GM12878 (cell line): ENCODE results near the gene ROBO1. TPM values are rescaled to one million over a fixed set of nuclear protein-coding genes. Genes with fewer than 3 reads are reported as not detected.

Experiments used
- ATAC-seq: fragments of 200-7000 bp; cut with Tn5 transposase; 3 replicates; pipeline ENCODE4 v1.9.1; 2020; ENCODE audit warnings: mild to moderate bottlenecking, moderate library complexity
- BruUV-seq: library from RNA; stranded (reverse); fragments of 400-500 nt; replicated peaks from 2 replicates; lab custom pipeline; 2021; lab: Mats Ljungman, UMichigan
- CTCF ChIA-PET: fragments of 300-600 bp; sonication (Branson Sonifier 250); formaldehyde crosslinking; extraction: SDS; loops from one replicate; lab custom pipeline; 2021; ENCODE audit warnings: inconsistent platforms; lab: Yijun Ruan, JAX
- POLR2A ChIA-PET: fragments of 350-600 bp; formaldehyde crosslinking; extraction: SDS; loops from one replicate; lab custom pipeline; 2021; ENCODE audit warnings: inconsistent platforms; lab: Charles Lee
- RAD21 ChIA-PET: fragments of 300-600 bp; sonication (Branson Sonifier 250); formaldehyde crosslinking; loops from one replicate; lab custom pipeline; 2023; ENCODE audit warnings: antibody characterized with exemption; ENCODE audit not compliant: unreplicated experiment; lab: Charles Lee
- SMC1A ChIA-PET: fragments of 300-600 bp; sonication (Branson Sonifier 250); formaldehyde crosslinking; loops from one replicate; lab custom pipeline; 2023; ENCODE audit not compliant: unreplicated experiment, uncharacterized antibody; lab: Charles Lee
- DNase-seq: peaks from one replicate; pipeline ENCODE4 v3.0.0-alpha.2; 2011; ENCODE audit warnings: low read depth, low spot score
- FAIRE-seq: peaks from 3 replicates; lab custom pipeline; 2011; peaks lifted over from hg19 to GRCh38; lab: Jason Lieb, UNC
- H2AFZ ChIP-seq: 2 replicates; pipeline ENCODE4 v1.6.0; 2011; ENCODE audit warnings: low read depth, low read length, control low read depth; ENCODE audit not compliant: control insufficient read depth
- H3K27ac ChIP-seq: 2 replicates; pipeline ENCODE4 v1.5.1; 2011; ENCODE audit warnings: control low read depth; ENCODE audit not compliant: control insufficient read depth, insufficient read depth
- H3K27me3 ChIP-seq, 2 experiments: replicated peaks in 1 of 2; 2 replicates each; pipeline versions ENCODE4 v1.6.0 to v1.6.1; 2011; ENCODE audit warnings: low read length in 1 of 2; ENCODE audit not compliant: control insufficient read depth in 2 of 2, insufficient read depth in 2 of 2
- H3K36me3 ChIP-seq, 2 experiments: 2 replicates each; pipeline ENCODE4 v1.5.1; 2011; ENCODE audit warnings: low read length in 1 of 2; ENCODE audit not compliant: control insufficient read depth in 2 of 2, insufficient read depth in 2 of 2
- H3K4me1 ChIP-seq: 2 replicates; pipeline ENCODE4 v1.6.1; 2011; ENCODE audit warnings: mild to moderate bottlenecking, low read length, moderate library complexity, mixed read lengths; ENCODE audit not compliant: control insufficient read depth, insufficient read depth
- H3K4me2 ChIP-seq: 2 replicates; pipeline ENCODE4 v1.6.0; 2011; ENCODE audit warnings: control low read depth; ENCODE audit not compliant: control insufficient read depth, insufficient read depth
- H3K4me3 ChIP-seq: fragments of 200-600 bp; sonication (generic); 2 replicates; pipeline ENCODE4 v1.5.1; 2016
- H3K79me2 ChIP-seq: 2 replicates; pipeline ENCODE4 v1.6.0; 2011; ENCODE audit warnings: low read length; ENCODE audit not compliant: control insufficient read depth, insufficient read depth
- H3K9ac ChIP-seq: 2 replicates; pipeline ENCODE4 v1.8.0; 2011; ENCODE audit warnings: low read length, control low read depth, mixed read lengths; ENCODE audit not compliant: control insufficient read depth, insufficient read depth
- H3K9me3 ChIP-seq: replicated peaks from 3 replicates; pipeline ENCODE4 v1.5.1; 2011; ENCODE audit warnings: mild to moderate bottlenecking, low read length; ENCODE audit not compliant: control insufficient read depth, insufficient read depth
- H4K20me1 ChIP-seq: 2 replicates; pipeline ENCODE4 v1.6.0; 2011; ENCODE audit not compliant: control insufficient read depth, insufficient read depth
- ATF3 ChIP-seq: IDR thresholded peaks from 2 replicates; pipeline ENCODE4 v1.6.1; 2011; ENCODE audit warnings: low read depth, mild to moderate bottlenecking, low read length, moderate library complexity, borderline replicate concordance; ENCODE audit errors: extremely low read depth
- ATF7 ChIP-seq: fragments of 450-650 bp; IDR thresholded peaks from 2 replicates; pipeline ENCODE4 v1.6.1; 2016; ENCODE audit warnings: low read depth, mild to moderate bottlenecking
- CEBPB ChIP-seq, 2 experiments: fragments of 150-350 bp in 1 of 2; IDR thresholded peaks; 2 replicates each; pipeline ENCODE4 v1.6.1; 2012 to 2014; ENCODE audit warnings: low read depth in 2 of 2, low read length in 2 of 2, borderline replicate concordance in 1 of 2, inconsistent platforms in 1 of 2
- CTCF ChIP-seq, 3 experiments: IDR thresholded peaks in 2 of 3; conservative IDR thresholded peaks in 1 of 3; 2 replicates each; pipeline ENCODE4 v1.5.1; 2011; ENCODE audit warnings: low read depth in 3 of 3, low read length in 3 of 3, mild to moderate bottlenecking in 3 of 3, control low read depth in 2 of 3, moderate library complexity in 2 of 3, inconsistent platforms in 1 of 3, mixed read lengths in 1 of 3; ENCODE audit not compliant: control insufficient read depth in 2 of 3, insufficient read depth in 1 of 3; ENCODE audit errors: extremely low read depth in 1 of 3
- FOXK2 ChIP-seq: fragments of 450-650 bp; IDR thresholded peaks from 2 replicates; pipeline ENCODE4 v1.6.1; 2017; ENCODE audit warnings: mild to moderate bottlenecking, moderate library complexity
- GABPA ChIP-seq: IDR thresholded peaks from 2 replicates; pipeline ENCODE4 v1.6.1; 2014; ENCODE audit warnings: antibody characterized with exemption, low read depth, mild to moderate bottlenecking, inconsistent platforms
- IKZF2 ChIP-seq, 2 experiments: fragments of 450-650 bp; IDR thresholded peaks; 2 replicates each; pipeline ENCODE4 v1.6.1; 2017; ENCODE audit warnings: mild to moderate bottlenecking in 2 of 2, moderate library complexity in 2 of 2
- JUND ChIP-seq: IDR thresholded peaks from 2 replicates; pipeline ENCODE4 v1.6.1; 2012; ENCODE audit warnings: low read depth, mild to moderate bottlenecking, low read length, improper control_type of control experiment, moderate library complexity
- KLF5 ChIP-seq: fragments of 450-650 bp; IDR thresholded peaks from 2 replicates; pipeline ENCODE4 v1.6.1; 2014; ENCODE audit warnings: mild to moderate bottlenecking; ENCODE audit not compliant: partially characterized antibody
- MEF2A ChIP-seq: IDR thresholded peaks from 2 replicates; pipeline ENCODE4 v1.6.1; 2011; ENCODE audit warnings: low read depth, mild to moderate bottlenecking, low read length, moderate library complexity; ENCODE audit not compliant: insufficient read depth
- MYC ChIP-seq: IDR thresholded peaks from 2 replicates; pipeline ENCODE4 v1.6.1; 2011; ENCODE audit warnings: mild to moderate bottlenecking, low read length, moderate library complexity, inconsistent platforms; ENCODE audit not compliant: insufficient read depth, insufficient replicate concordance, insufficient read length, severe bottlenecking
- PKNOX1 ChIP-seq: fragments of 450-650 bp; IDR thresholded peaks from 2 replicates; pipeline ENCODE4 v1.6.1; 2016; ENCODE audit warnings: mild to moderate bottlenecking
- RAD51 ChIP-seq: fragments of 450-650 bp; IDR thresholded peaks from 2 replicates; pipeline ENCODE4 v1.6.1; 2016; ENCODE audit warnings: moderate library complexity, mild to moderate bottlenecking, inconsistent platforms
- RELA ChIP-seq: fragments of 450-650 bp; IDR thresholded peaks from 2 replicates; pipeline ENCODE4 v1.8.0; 2014; ENCODE audit warnings: borderline replicate concordance; ENCODE audit not compliant: partially characterized antibody
- SIN3A ChIP-seq: IDR thresholded peaks from 2 replicates; pipeline ENCODE4 v1.6.1; 2012; ENCODE audit warnings: low read depth, low read length, improper control_type of control experiment
- ZNF217 ChIP-seq: fragments of 450-650 bp; IDR thresholded peaks from 2 replicates; pipeline ENCODE4 v1.6.1; 2017; ENCODE audit warnings: antibody characterized with exemption, mild to moderate bottlenecking
- ZNF622 ChIP-seq: fragments of 450-650 bp; IDR thresholded peaks from 2 replicates; pipeline ENCODE4 v1.6.1; 2017; ENCODE audit warnings: mild to moderate bottlenecking, inconsistent platforms
- ZSCAN29 ChIP-seq: fragments of 450-650 bp; IDR thresholded peaks from 2 replicates; pipeline ENCODE4 v1.6.1; 2017; ENCODE audit warnings: mild to moderate bottlenecking, moderate library complexity
- in situ Hi-C: fragments of 300-500 bp; cut with MboI; formaldehyde crosslinking; loops from 9 replicates; pipeline ENCODE4 v1.14.3; 2018; ENCODE audit warnings: mixed read lengths
- intact Hi-C: fragments of 100-400 bp; cut with micrococcal nuclease; formaldehyde crosslinking; loops from one replicate; pipeline ENCODE4 v1.14.2; 2022; ENCODE audit not compliant: unreplicated experiment
- polyA plus RNA-seq, 11 experiments: library from polyadenylated mRNA; depleted of rRNA in 4 of 11; unstranded in 6 of 11; stranded (reverse) in 5 of 11; fragments of >200 nt; fragmentation: Nextera tagmentation in 4 of 11; fragmentation: Illumina TruSeq in 1 of 11; extraction: Ambion mirVana in 4 of 11; extraction: Trizol in 1 of 11; gene quantifications; 1 replicate in 1 of 11; 2 replicates in 10 of 11; pipeline versions ENCODE4 v1.2.1 to v1.2.3, GENCODE V29; 2011 to 2016; ENCODE audit warnings: inconsistent platforms in 2 of 11, missing spikeins in 2 of 11, low read depth in 1 of 11
- total RNA-seq, 4 experiments: library from RNA; depleted of rRNA in 3 of 4; stranded (reverse); fragments of >200 nt in 3 of 4; fragmentation: Illumina TruSeq in 1 of 4; extraction: Trizol in 1 of 4; gene quantifications; 2 replicates each; pipeline versions ENCODE4 v1.2.1 to v1.2.3, GENCODE V29; 2013 to 2021

Gene ROBO1
- total and polyA plus RNA-seq, 10 of the 15 experiments (the other 5 are each of a cell fraction or from before 2014, with no cell fraction given), result 0.29 to 46.5 (median 1.2) TPM

- Histone ChIP-seq H3K79me2 (no peaks in the 10 kb centered on the region; the same call in 1 of the 2 replicates), H3K4me3 (no peak overlapping the region), H3K9me3 (no peaks in the 10 kb centered on the region; the same call in 2 of the 3 replicates), H3K36me3 (no peaks in the 10 kb centered on the region), H2AFZ (no peak overlapping the region), H3K27ac (no peak overlapping the region), H4K20me1 (no peaks in the 10 kb centered on the region), H3K4me1 (no peaks in the 10 kb centered on the region), H3K27me3 (no peaks in the 10 kb centered on the region), H3K4me2 (no peak overlapping the region), H3K9ac (no peak overlapping the region)
- in situ Hi-C loops, result no loop called here
- TF ChIP-seq GABPA (no peak), MEF2A (no peak), FOXK2 (no peak), ATF7 (no peak), PKNOX1 (no peak), RELA (no peak), JUND (no peak), CEBPB (IDR thresholded peaks at IDR 0.05; ENCODE audit: borderline replicate concordance in 1 of 2, low read depth in 2 of 2, low read length in 2 of 2) (no peak), SIN3A (no peak), ZNF622 (no peak), IKZF2 (IDR thresholded peaks at IDR 0.05) (no peak), ZSCAN29 (no peak), CTCF (IDR thresholded peaks at IDR 0.05 in 2 of 3, conservative IDR thresholded peaks at IDR 0.05 in 1 of 3; ENCODE audit: control insufficient read depth in 2 of 3, extremely low read depth in 1 of 3, insufficient read depth in 1 of 3, low read depth in 3 of 3, low read length in 3 of 3) (no peak), MYC (no peak), RAD51 (no peak), ATF3 (no peak), KLF5 (no peak), ZNF217 (no peak)
- BruUV-seq, result no TSS peak
- RAD21 ChIA-PET, result interaction anchor here (2.3 kb wide), 1 partner anchor 11 kb away, joined by 7 read pairs; no protein-coding TSS in a partner anchor
- POLR2A ChIA-PET, result interaction anchor here (1.0 kb wide), 1 partner anchor 9 kb away, joined by 3 read pairs; no protein-coding TSS in a partner anchor
- CTCF ChIA-PET, result interaction anchor here (1.2 kb wide), 1 partner anchor 92 kb away, joined by 3 read pairs; no protein-coding TSS in a partner anchor
- no peak for DNase-seq
- intact Hi-C loops, result no loop called here
- no peak for ATAC-seq
- FAIRE-seq, result no peak
- SMC1A ChIA-PET, result interaction anchor here (0.8 to 2.0 kb wide), 3 partner anchors 24 to 78 kb away, joined by 3 to 6 read pairs (median 3); no protein-coding TSS in a partner anchor
These were observed 872.3 kb downstream of the ROBO1 start for GRCh38 chr3:78895528-78895927.
